ENCODE results near the gene MYBPH. TPM values are rescaled to one million over a fixed set of nuclear protein-coding genes. Genes with fewer than 3 reads are reported as not detected.

Gene MYBPH
- total RNA-seq, 5 donors from 2014 or later (not counting 1 experiment from before 2014, with no cell fraction given) = not detected

- Histone ChIP-seq H3K4me3 (ENCODE audit: control insufficient read depth in 1 of 2, extremely low read depth in 1 of 2, low read length in 1 of 2) (no peak overlapping the region), H3K9me3 (no peaks in the 10 kb centered on the region), H3K36me3 (ENCODE audit: control insufficient read depth in 2 of 2, extremely low read depth in 1 of 2, insufficient read depth in 1 of 2, low read length in 1 of 2) (no peaks in the 10 kb centered on the region), H3K27ac (ENCODE audit: low read length) (no peak overlapping the region), H3K4me1 (ENCODE audit: control insufficient read depth in 1 of 2, extremely low read depth in 1 of 2, insufficient read depth in 2 of 2, low read length in 2 of 2) (no peaks in the 10 kb centered on the region), H3K27me3 (replicated peaks in 1 of 2; ENCODE audit: control insufficient read depth in 2 of 2, extremely low read depth in 1 of 2, insufficient read depth in 2 of 2, low read length in 1 of 2) (peaks cover 0 to 28% of the 10 kb centered on the region in 2 experiments)
- ChIA-PET POLR2A (no interaction called here), CTCF (interaction anchor here in 1 of 2 donors (1.3 kb wide), 1 partner anchor 46 kb away, joined by 3 read pairs; no protein-coding TSS in a partner anchor)
- H3K27ac Mint-ChIP-seq = no peak overlapping the region
- H3K4me1 Mint-ChIP-seq = no peaks in the 10 kb centered on the region
- DNase-seq (no peak), ATAC-seq (replicated peaks in 1 of 4) (no peak)
- no peak overlapping the region for H3K4me3 Mint-ChIP-seq
- no peaks in the 10 kb centered on the region for H3K9me3 Mint-ChIP-seq
- 95% methylated on average over 7 of the region's 21 CpGs for WGBS (ENCODE audit: insufficient coverage)
- H3K27me3 Mint-ChIP-seq = peaks cover 9 to 10% of the 10 kb centered on the region in 2 donors
- no peaks in the 10 kb centered on the region for H3K36me3 Mint-ChIP-seq
These were observed 5.7 kb downstream of the MYBPH start for GRCh38 chr1:203169770-203170520.

- Mint-ChIP-seq H3K4me3 (no peak overlapping the region), H3K27ac (no peak overlapping the region), H3K36me3 (no peaks in the 10 kb centered on the region), H3K9me3 (no peaks in the 10 kb centered on the region), H3K4me1 (no peaks in the 10 kb centered on the region), H3K27me3 (peaks cover 14 to 15% of the 10 kb centered on the region in 2 donors)
- Histone ChIP-seq H3K27ac (ENCODE audit: low read length) (no peak overlapping the region), H3K27me3 (replicated peaks in 1 of 2; ENCODE audit: control insufficient read depth in 2 of 2, extremely low read depth in 1 of 2, insufficient read depth in 2 of 2, low read length in 1 of 2) (peaks cover 0 to 31% of the 10 kb centered on the region in 2 experiments), H3K36me3 (ENCODE audit: control insufficient read depth in 2 of 2, extremely low read depth in 1 of 2, insufficient read depth in 1 of 2, low read length in 1 of 2) (no peaks in the 10 kb centered on the region), H3K9me3 (no peaks in the 10 kb centered on the region), H3K4me1 (ENCODE audit: control insufficient read depth in 1 of 2, extremely low read depth in 1 of 2, insufficient read depth in 2 of 2, low read length in 2 of 2) (no peaks in the 10 kb centered on the region), H3K4me3 (ENCODE audit: control insufficient read depth in 1 of 2, extremely low read depth in 1 of 2, low read length in 1 of 2) (no peak overlapping the region)
- no peak for ATAC-seq (replicated peaks in 1 of 4)
- WGBS (ENCODE audit: insufficient coverage) = 93% methylated on average over 6 of the region's 9 CpGs
- CTCF ChIA-PET = interaction anchor here in 1 of 2 donors (1.3 kb wide), 1 partner anchor 47 kb away, joined by 3 read pairs; no protein-coding TSS in a partner anchor
- POLR2A ChIA-PET = no interaction called here
- DNase-seq = no peak
These were observed 6.6 kb downstream of the MYBPH start for GRCh38 chr1:203168991-203169390.

- CTCF ChIA-PET = interaction anchor here in 1 of 2 donors (1.3 kb wide), 1 partner anchor 47 kb away, joined by 3 read pairs; no protein-coding TSS in a partner anchor
These were observed 7.3 kb downstream of the MYBPH start for GRCh38 chr1:203168256-203168786.

GRCh38 chr1:203167913-203168200 lies 7.8 kb downstream of the MYBPH start:
- Mint-ChIP-seq H3K27me3 (peaks cover 17 to 22% of the 10 kb centered on the region in 2 donors), H3K36me3 (no peaks in the 10 kb centered on the region), H3K27ac (no peak overlapping the region), H3K4me3 (no peak overlapping the region), H3K9me3 (no peaks in the 10 kb centered on the region), H3K4me1 (no peaks in the 10 kb centered on the region)
- Histone ChIP-seq H3K4me1 (ENCODE audit: control insufficient read depth in 1 of 2, extremely low read depth in 1 of 2, insufficient read depth in 2 of 2, low read length in 2 of 2) (no peaks in the 10 kb centered on the region), H3K27me3 (replicated peaks in 1 of 2; ENCODE audit: control insufficient read depth in 2 of 2, extremely low read depth in 1 of 2, insufficient read depth in 2 of 2, low read length in 1 of 2) (peaks cover 0 to 38% of the 10 kb centered on the region in 2 experiments), H3K36me3 (ENCODE audit: control insufficient read depth in 2 of 2, extremely low read depth in 1 of 2, insufficient read depth in 1 of 2, low read length in 1 of 2) (no peaks in the 10 kb centered on the region), H3K4me3 (ENCODE audit: control insufficient read depth in 1 of 2, extremely low read depth in 1 of 2, low read length in 1 of 2) (no peak overlapping the region), H3K27ac (ENCODE audit: low read length) (no peak overlapping the region), H3K9me3 (no peaks in the 10 kb centered on the region)
- DNase-seq (no peak), ATAC-seq (replicated peaks in 1 of 4) (no peak)
- ChIA-PET CTCF (no interaction called here), POLR2A (no interaction called here)
- 90% methylated on average over 4 of the region's 5 CpGs for WGBS (ENCODE audit: insufficient coverage)

More at GRCh38 chr1:203168256-203168786, 7.3 kb downstream of the MYBPH start:
- Mint-ChIP-seq H3K4me3 (no peak overlapping the region), H3K9me3 (no peaks in the 10 kb centered on the region), H3K36me3 (no peaks in the 10 kb centered on the region), H3K27ac (no peak overlapping the region), H3K27me3 (peaks cover 14 to 18% of the 10 kb centered on the region in 2 donors), H3K4me1 (no peaks in the 10 kb centered on the region)
- peaks cover 0 to 35% of the 10 kb centered on the region in 2 experiments for H3K27me3 ChIP-seq (replicated peaks in 1 of 2; ENCODE audit: control insufficient read depth in 2 of 2, extremely low read depth in 1 of 2, insufficient read depth in 2 of 2, low read length in 1 of 2)
- no peaks in the 10 kb centered on the region for H3K4me1 ChIP-seq (ENCODE audit: control insufficient read depth in 1 of 2, extremely low read depth in 1 of 2, insufficient read depth in 2 of 2, low read length in 2 of 2)
- no peak overlapping the region for H3K4me3 ChIP-seq (ENCODE audit: control insufficient read depth in 1 of 2, extremely low read depth in 1 of 2, low read length in 1 of 2)
- no peak overlapping the region for H3K27ac ChIP-seq (ENCODE audit: low read length)
- ATAC-seq (replicated peaks in 1 of 4) = no peak
- DNase-seq = no peak
- no peaks in the 10 kb centered on the region for H3K36me3 ChIP-seq (ENCODE audit: control insufficient read depth in 2 of 2, extremely low read depth in 1 of 2, insufficient read depth in 1 of 2, low read length in 1 of 2)
- 85% methylated on average over 5 of the region's 12 CpGs for WGBS (ENCODE audit: insufficient coverage)
- POLR2A ChIA-PET = no interaction called here
- no peaks in the 10 kb centered on the region for H3K9me3 ChIP-seq

GRCh38 chr1:203167026-203167912 lies 8.4 kb downstream of the MYBPH start:
- H3K4me1 ChIP-seq (ENCODE audit: control insufficient read depth in 1 of 2, extremely low read depth in 1 of 2, insufficient read depth in 2 of 2, low read length in 2 of 2) = no peaks in the 10 kb centered on the region
- POLR2A ChIA-PET = no interaction called here
- H3K9me3 ChIP-seq = no peaks in the 10 kb centered on the region
- peaks cover 0 to 44% of the 10 kb centered on the region in 2 experiments for H3K27me3 ChIP-seq (replicated peaks in 1 of 2; ENCODE audit: control insufficient read depth in 2 of 2, extremely low read depth in 1 of 2, insufficient read depth in 2 of 2, low read length in 1 of 2)
- H3K36me3 ChIP-seq (ENCODE audit: control insufficient read depth in 2 of 2, extremely low read depth in 1 of 2, insufficient read depth in 1 of 2, low read length in 1 of 2) = no peaks in the 10 kb centered on the region
- Mint-ChIP-seq H3K4me3 (no peak overlapping the region), H3K36me3 (no peaks in the 10 kb centered on the region), H3K9me3 (no peaks in the 10 kb centered on the region), H3K4me1 (no peaks in the 10 kb centered on the region), H3K27me3 (peaks cover 18 to 28% of the 10 kb centered on the region in 2 donors), H3K27ac (no peak overlapping the region)
- CTCF ChIA-PET = interaction anchor here in 1 of 2 donors (0.7 kb wide), 1 partner anchor 1983 kb away, joined by 3 read pairs; no protein-coding TSS in a partner anchor
- no peak for ATAC-seq (replicated peaks in 1 of 4)
- no peak for DNase-seq
- 80% methylated on average over 13 of the region's 23 CpGs for WGBS (ENCODE audit: insufficient coverage)
- no peak overlapping the region for H3K4me3 ChIP-seq (ENCODE audit: control insufficient read depth in 1 of 2, extremely low read depth in 1 of 2, low read length in 1 of 2)
- no peak overlapping the region for H3K27ac ChIP-seq (ENCODE audit: low read length)

- Mint-ChIP-seq H3K27me3 (peaks cover 18 to 29% of the 10 kb centered on the region in 2 donors), H3K27ac (no peak overlapping the region), H3K9me3 (no peaks in the 10 kb centered on the region), H3K36me3 (no peaks in the 10 kb centered on the region), H3K4me1 (no peaks in the 10 kb centered on the region), H3K4me3 (no peak overlapping the region)
- no peaks in the 10 kb centered on the region for H3K9me3 ChIP-seq
- ATAC-seq (replicated peaks in 1 of 4) = peak in 1 of 4 experiments; percentile 37
- ChIA-PET CTCF (interaction anchor here in 1 of 2 donors (0.7 kb wide), 1 partner anchor 1984 kb away, joined by 3 read pairs; no protein-coding TSS in a partner anchor), POLR2A (no interaction called here)
- H3K27ac ChIP-seq (ENCODE audit: low read length) = no peak overlapping the region
- no peaks in the 10 kb centered on the region for H3K4me1 ChIP-seq (ENCODE audit: control insufficient read depth in 1 of 2, extremely low read depth in 1 of 2, insufficient read depth in 2 of 2, low read length in 2 of 2)
- 41% methylated on average over 10 of the region's 14 CpGs for WGBS (ENCODE audit: insufficient coverage)
- H3K27me3 ChIP-seq (replicated peaks in 1 of 2; ENCODE audit: control insufficient read depth in 2 of 2, extremely low read depth in 1 of 2, insufficient read depth in 2 of 2, low read length in 1 of 2) = peaks cover 0 to 47% of the 10 kb centered on the region in 2 experiments
- DNase-seq = peak in 1 of 35 experiments; percentile 6
- H3K36me3 ChIP-seq (ENCODE audit: control insufficient read depth in 2 of 2, extremely low read depth in 1 of 2, insufficient read depth in 1 of 2, low read length in 1 of 2) = no peaks in the 10 kb centered on the region
- no peak overlapping the region for H3K4me3 ChIP-seq (ENCODE audit: control insufficient read depth in 1 of 2, extremely low read depth in 1 of 2, low read length in 1 of 2)
These were observed 9.3 kb downstream of the MYBPH start for GRCh38 chr1:203166192-203166940.

All from T-cell (primary cell).